Adrenal gland (tissue), 12 donors: Measurements from ENCODE around the gene BLMH. TPM values are rescaled to one million over a fixed set of nuclear protein-coding genes. Genes with fewer than 3 reads are reported as not detected.

ENCODE experiments used
- DNase-seq, 7 donors: peaks; one replicate each; pipeline ENCODE4 v3.0.0-alpha.2; 2019 to 2020
- H3K27ac ChIP-seq, 5 donors: fragments of 200-600 bp; sonication (generic) in 4 of 5; 1 replicate in 3 of 5; 2 replicates in 2 of 5; pipeline versions ENCODE4 v1.5.1 to v1.8.0; 2016 to 2020; ENCODE audit warnings: mild to moderate bottlenecking in 1 of 5
- H3K27me3 ChIP-seq: fragments of 200-600 bp; 2 replicates; pipeline ENCODE4 v1.8.0; 2021
- H3K36me3 ChIP-seq, 2 donors: fragments of 200-600 bp; replicated peaks in 1 of 2; 1 replicate in 1 of 2; 2 replicates in 1 of 2; pipeline versions ENCODE4 v1.5.1 to v1.8.0; 2018 to 2022
- H3K4me1 ChIP-seq, 2 donors: fragments of 200-600 bp; replicated peaks in 1 of 2; 1 replicate in 1 of 2; 2 replicates in 1 of 2; pipeline versions ENCODE4 v1.5.1 to v1.8.0; 2018 to 2021
- H3K4me3 ChIP-seq, 4 donors: fragments of 200-600 bp; sonication (generic) in 3 of 4; one replicate each; pipeline ENCODE4 v1.5.1; 2016 to 2018
- H3K9me3 ChIP-seq, 3 donors: fragments of 200-600 bp; sonication (generic) in 1 of 3; replicated peaks in 1 of 3; 1 replicate in 2 of 3; 2 replicates in 1 of 3; pipeline versions ENCODE4 v1.5.1 to v1.8.0; 2016 to 2021
- CTCF ChIP-seq, 6 experiments: fragments of 450-650 bp in 4 of 6; fragments of 200-600 bp in 2 of 6; sonication (generic) in 1 of 6; IDR thresholded peaks; 1 replicate in 5 of 6; 2 replicates in 1 of 6; pipeline versions ENCODE4 v1.5.1 to v1.8.0; 2016 to 2021; ENCODE audit warnings: antibody characterized with exemption in 6 of 6, mild to moderate bottlenecking in 2 of 6, moderate library complexity in 1 of 6
- POLR2A ChIP-seq, 2 donors: fragments of 450-650 bp; IDR thresholded peaks; one replicate each; pipeline ENCODE4 v1.6.1; 2017; ENCODE audit warnings: antibody characterized with exemption in 2 of 2, mild to moderate bottlenecking in 2 of 2, moderate library complexity in 1 of 2
- WGBS, 4 donors: extraction: QIAGEN DNeasy Blood & Tissue Kit in 2 of 4; methylation state at CpG; one replicate each; pipeline versions ENCODE4 v1.1.5 to v1.1.7; 2013 to 2017; 5-methylcytosine and 5-hydroxymethylcytosine counted together
- intact Hi-C, 2 donors: fragments of 100-400 bp; cut with DNase I; formaldehyde crosslinking; loops; one replicate each; pipeline versions ENCODE4 v1.14.1 to v1.15.0; 2022 to 2023
- polyA plus RNA-seq, 3 donors: library from polyadenylated mRNA; stranded (reverse); fragments of 200-250 nt in 2 of 3; fragments of 350-450 nt in 1 of 3; fragmentation: Illumina TruSeq in 1 of 3; extraction: RNeasy Lipid Tissue Mini Kit (QIAGEN cat#74804) in 1 of 3; gene quantifications; one replicate each; pipeline ENCODE4 v1.2.3, GENCODE V29; 2013 to 2014
- total RNA-seq, 9 donors: library from RNA; depleted of rRNA in 4 of 9; stranded (reverse); fragments of >200 nt in 4 of 9; fragments of 120-200 nt in 1 of 9; fragmentation: NEBNext Ultra II Directional in 1 of 9; extraction: Animal tissue kit (Norgen Biotek cat#: 25700) in 1 of 9; gene quantifications; one replicate each; pipeline versions ENCODE4 v1.1.0 to v1.2.4, GENCODE V29; 2013 to 2023
- donor health status: healthy with polysubstance abuse.
- donor health status: Bipolar disorder and iron deficiency.
- donor health status: DM: yes; HTN: yes; CAD: no.
- donor health status: DM: no; HTN: no; CAD: no.
- donor health status: DM: no; HTN: no; CAD: no.
- donor health status: DM: yes; HTN: yes; CAD: no.

BLMH gene
- total and polyA plus RNA-seq, 12 donors = 12.1 to 41.7 (median 18.9) TPM

- DNase-seq = no peak
These were observed 80.4 kb downstream of the BLMH start for GRCh38 chr17:30211371-30211770.

GRCh38 chr17:30210901-30211300 lies 80.8 kb downstream of the BLMH start:
- TF ChIP-seq POLR2A (IDR thresholded peaks at IDR 0.05) (no peak), CTCF (IDR thresholded peaks at IDR 0.05) (no peak)

More at GRCh38 chr17:30211371-30211770, 80.4 kb downstream of the BLMH start:
- no peaks in the 10 kb centered on the region for H3K27me3 ChIP-seq
- TF ChIP-seq POLR2A (IDR thresholded peaks at IDR 0.05) (no peak), CTCF (IDR thresholded peaks at IDR 0.05) (no peak)
- no peaks in the 10 kb centered on the region for H3K4me1 ChIP-seq
- no peaks in the 10 kb centered on the region for H3K9me3 ChIP-seq
- intact Hi-C loops = no loop called here
- no peak overlapping the region for H3K4me3 ChIP-seq
- H3K36me3 ChIP-seq = no peaks in the 10 kb centered on the region
- H3K27ac ChIP-seq = no peak overlapping the region
- WGBS, 4 donors = 84 to 91% (median 86%) methylated on average over 4 to 6 of the region's 6 CpGs

GRCh38 chr17:30210366-30210765 lies 81.4 kb downstream of the BLMH start:
- Histone ChIP-seq H3K4me3 (no peak overlapping the region), H3K27me3 (peaks cover 3% of the 10 kb centered on the region), H3K9me3 (no peaks in the 10 kb centered on the region), H3K27ac (no peak overlapping the region), H3K4me1 (no peaks in the 10 kb centered on the region), H3K36me3 (no peaks in the 10 kb centered on the region)
- intact Hi-C loops = no loop called here
- TF ChIP-seq POLR2A (IDR thresholded peaks at IDR 0.05) (no peak), CTCF (IDR thresholded peaks at IDR 0.05) (no peak)
- 85 to 92% (median 90%) methylated on average over 11 of the region's 11 CpGs for WGBS, 4 donors
- no peak for DNase-seq

More at GRCh38 chr17:30210901-30211300, 80.8 kb downstream of the BLMH start:
- DNase-seq = no peak
- intact Hi-C loops = no loop called here
- Histone ChIP-seq H3K4me3 (no peak overlapping the region), H3K27me3 (no peaks in the 10 kb centered on the region), H3K27ac (no peak overlapping the region), H3K36me3 (no peaks in the 10 kb centered on the region), H3K9me3 (no peaks in the 10 kb centered on the region), H3K4me1 (no peaks in the 10 kb centered on the region)
- 91 to 95% (median 94%) methylated on average over 8 to 10 of the region's 10 CpGs for WGBS, 4 donors

GRCh38 chr17:30209930-30210329 lies 81.8 kb downstream of the BLMH start:
- Histone ChIP-seq H3K4me1 (no peaks in the 10 kb centered on the region), H3K27me3 (peaks cover 6% of the 10 kb centered on the region), H3K9me3 (no peaks in the 10 kb centered on the region), H3K36me3 (no peaks in the 10 kb centered on the region), H3K4me3 (no peak overlapping the region), H3K27ac (no peak overlapping the region)
- DNase-seq = no peak
- WGBS, 4 donors = 88 to 92% (median 91%) methylated on average over 7 of the region's 7 CpGs
- intact Hi-C loops = no loop called here
- TF ChIP-seq POLR2A (IDR thresholded peaks at IDR 0.05) (no peak), CTCF (IDR thresholded peaks at IDR 0.05) (no peak)
